GM12891 (cell line): ENCODE results near the gene PROK2.

Source experiments
- POLR2A ChIP-seq: IDR thresholded peaks from 2 replicates; pipeline ENCODE4 v1.6.1; 2011; ENCODE audit warnings: low read depth, low read length, control low read depth
- POLR2AphosphoS5 ChIP-seq: IDR thresholded peaks from 2 replicates; pipeline ENCODE4 v1.6.1; 2011; ENCODE audit warnings: low read depth, low read length, control low read depth
- POU2F2 ChIP-seq: IDR thresholded peaks from 2 replicates; pipeline ENCODE4 v1.6.1; 2011; ENCODE audit warnings: low read depth, mild to moderate bottlenecking, control low read depth, low read length, moderate library complexity
- SPI1 ChIP-seq: IDR thresholded peaks from 2 replicates; pipeline ENCODE4 v1.6.1; 2011; ENCODE audit warnings: low read depth, low read length, control low read depth
- TAF1 ChIP-seq: IDR thresholded peaks from 2 replicates; pipeline ENCODE4 v1.6.1; 2011; ENCODE audit warnings: low read depth, low read length, control low read depth

DNA sequence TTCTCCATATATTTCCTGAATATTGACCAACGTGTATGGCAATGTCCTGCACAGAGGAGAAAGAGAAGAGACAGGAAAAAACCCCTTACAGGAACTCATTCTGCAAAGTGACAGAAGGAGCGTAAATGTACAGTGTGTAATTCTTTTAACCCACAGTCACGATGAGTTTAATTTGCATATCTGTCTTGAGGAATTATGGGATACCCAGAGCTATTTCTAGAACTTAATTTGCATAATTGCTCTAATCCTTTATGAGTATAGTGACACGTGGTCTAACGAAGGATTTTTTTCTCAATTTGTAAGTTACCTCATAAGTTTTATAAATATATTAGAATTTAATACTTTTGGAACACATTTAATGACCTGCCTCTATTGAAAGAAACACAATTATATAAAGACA is 21.5 kb downstream of the PROK2 start:
- TF ChIP-seq POLR2A (no peak), POLR2AphosphoS5 (no peak), TAF1 (no peak), POU2F2 (no peak), SPI1 (no peak)
